HG02642 (cell line): ENCODE measurements around the gene ZNF831.

Experiments
- ATAC-seq: cut with Tn5 transposase; IDR thresholded peaks from one replicate; pipeline ENCODE4 v1.9.1; 2021; ENCODE audit warnings: mild to moderate bottlenecking; ENCODE audit not compliant: unreplicated experiment, poor library complexity

ZNF831 gene

GRCh38 chr20:59291740-59292383, 128.2 kb downstream of the ZNF831 start:
- no peak for ATAC-seq

- no peak for ATAC-seq
Measured at GRCh38 chr20:59295531-59295930, 131.9 kb downstream of the ZNF831 start.

- no peak for ATAC-seq
Measured at GRCh38 chr20:59297686-59298085, 134.1 kb downstream of the ZNF831 start.

- no peak for ATAC-seq
Measured at GRCh38 chr20:59299945-59300332, 136.3 kb downstream of the ZNF831 start.

GRCh38 chr20:59300333-59301081, 136.9 kb downstream of the ZNF831 start, which contains the start of gene EDN3:
Gene EDN3, plus strand, starts transcription at chr20:59300611. Its CDS starts 202 bp downstream, at chr20:59300813.
- ATAC-seq: no peak

GRCh38 chr20:59301343-59302007, 137.9 kb downstream of the ZNF831 start:
- ATAC-seq: no peak

- ATAC-seq: no peak
Measured at GRCh38 chr20:59305908-59306655, 142.5 kb downstream of the ZNF831 start.

- no peak for ATAC-seq
Measured at GRCh38 chr20:59307270-59307669, 143.6 kb downstream of the ZNF831 start.
